Measurements from ENCODE around the gene PRR23E. TPM values are rescaled to one million over a fixed set of nuclear protein-coding genes. Genes with fewer than 3 reads are reported as not detected.

The PRR23E gene
- total RNA-seq, 1 donor from 2014 or later = not detected

- DNase-seq = no peak
- H3K4me1 Mint-ChIP-seq (ENCODE audit: low read depth, unreplicated experiment) = peaks cover 12% of the 10 kb centered on the region
- H3K4me3 Mint-ChIP-seq (ENCODE audit: unreplicated experiment) = no peak overlapping the region
These were observed 17.7 kb upstream of the PRR23E start for GRCh38 chr3:127175272-127175671.

GRCh38 chr3:127177226-127177625, 15.7 kb upstream of the PRR23E start:
- H3K27ac Mint-ChIP-seq (ENCODE audit: unreplicated experiment) = no peak overlapping the region
- TF ChIP-seq CTCF (IDR thresholded peaks at IDR 0.05; ENCODE audit: partially characterized antibody, unreplicated experiment) = no peak
- peaks cover 12% of the 10 kb centered on the region for H3K4me1 Mint-ChIP-seq (ENCODE audit: low read depth, unreplicated experiment)
- no peak for DNase-seq
- H3K4me3 Mint-ChIP-seq (ENCODE audit: unreplicated experiment) = no peak overlapping the region
- H3K36me3 Mint-ChIP-seq (ENCODE audit: unreplicated experiment) = peaks cover 12% of the 10 kb centered on the region
- peaks cover 5% of the 10 kb centered on the region for H3K27me3 Mint-ChIP-seq (ENCODE audit: unreplicated experiment)
- H3K9me3 Mint-ChIP-seq (ENCODE audit: unreplicated experiment) = peaks cover 10% of the 10 kb centered on the region

More at GRCh38 chr3:127175272-127175671, 17.7 kb upstream of the PRR23E start:
- Mint-ChIP-seq H3K27ac (ENCODE audit: unreplicated experiment) (no peak overlapping the region), H3K9me3 (ENCODE audit: unreplicated experiment) (peaks cover 10% of the 10 kb centered on the region), H3K36me3 (ENCODE audit: unreplicated experiment) (peaks cover 12% of the 10 kb centered on the region), H3K27me3 (ENCODE audit: unreplicated experiment) (peaks cover 4% of the 10 kb centered on the region)
- TF ChIP-seq CTCF (IDR thresholded peaks at IDR 0.05; ENCODE audit: partially characterized antibody, unreplicated experiment) = no peak

GRCh38 chr3:127180859-127181258, 12.1 kb upstream of the PRR23E start:
- no peak overlapping the region for H3K27ac Mint-ChIP-seq (ENCODE audit: unreplicated experiment)
- no peak for DNase-seq
- TF ChIP-seq CTCF (IDR thresholded peaks at IDR 0.05; ENCODE audit: partially characterized antibody, unreplicated experiment) = no peak
- H3K9me3 Mint-ChIP-seq (ENCODE audit: unreplicated experiment) = peaks cover 8% of the 10 kb centered on the region
- H3K4me3 Mint-ChIP-seq (ENCODE audit: unreplicated experiment) = no peak overlapping the region
- H3K36me3 Mint-ChIP-seq (ENCODE audit: unreplicated experiment) = peaks cover 15% of the 10 kb centered on the region
- H3K27me3 Mint-ChIP-seq (ENCODE audit: unreplicated experiment) = peaks cover 1% of the 10 kb centered on the region
- peaks cover 3% of the 10 kb centered on the region for H3K4me1 Mint-ChIP-seq (ENCODE audit: low read depth, unreplicated experiment)

- H3K4me3 Mint-ChIP-seq (ENCODE audit: unreplicated experiment) = no peak overlapping the region
- H3K9me3 Mint-ChIP-seq (ENCODE audit: unreplicated experiment) = peaks cover 6% of the 10 kb centered on the region
- H3K27me3 Mint-ChIP-seq (ENCODE audit: unreplicated experiment) = peaks cover 1% of the 10 kb centered on the region
- H3K27ac Mint-ChIP-seq (ENCODE audit: unreplicated experiment) = no peak overlapping the region
- no peak for DNase-seq
- no peak for TF ChIP-seq CTCF (IDR thresholded peaks at IDR 0.05; ENCODE audit: partially characterized antibody, unreplicated experiment)
- peaks cover 15% of the 10 kb centered on the region for H3K36me3 Mint-ChIP-seq (ENCODE audit: unreplicated experiment)
- peaks cover 3% of the 10 kb centered on the region for H3K4me1 Mint-ChIP-seq (ENCODE audit: low read depth, unreplicated experiment)
These were observed 10.5 kb upstream of the PRR23E start for GRCh38 chr3:127182431-127182830.

GRCh38 chr3:127182848-127183714, 9.8 kb upstream of the PRR23E start:
- Mint-ChIP-seq H3K9me3 (ENCODE audit: unreplicated experiment) (peaks cover 4% of the 10 kb centered on the region), H3K27ac (ENCODE audit: unreplicated experiment) (no peak overlapping the region), H3K36me3 (ENCODE audit: unreplicated experiment) (peaks cover 11% of the 10 kb centered on the region), H3K27me3 (ENCODE audit: unreplicated experiment) (peaks cover 1% of the 10 kb centered on the region), H3K4me3 (ENCODE audit: unreplicated experiment) (no peak overlapping the region), H3K4me1 (ENCODE audit: low read depth, unreplicated experiment) (peaks cover 3% of the 10 kb centered on the region)
- no peak for TF ChIP-seq CTCF (IDR thresholded peaks at IDR 0.05; ENCODE audit: partially characterized antibody, unreplicated experiment)
- no peak for DNase-seq
